Trophoblast cell (in vitro differentiated cells and primary cell): ENCODE data around the gene SMOC2.

ENCODE experiments used
- DNase-seq, 2 donors: peaks; one replicate each; pipeline ENCODE4 v3.0.0-alpha.2; 2016
- H2AFZ ChIP-seq: 2 replicates; pipeline ENCODE4 v1.6.1; 2013; ENCODE audit warnings: low read length, moderate library complexity, mild to moderate bottlenecking; ENCODE audit not compliant: insufficient read depth, poor library complexity
- H2AK5ac ChIP-seq: 2 replicates; pipeline ENCODE4 v1.6.1; 2013; ENCODE audit warnings: mild to moderate bottlenecking, low read length
- H2BK120ac ChIP-seq: 2 replicates; pipeline ENCODE4 v1.6.1; 2013; ENCODE audit warnings: low read length, mild to moderate bottlenecking, moderate library complexity; ENCODE audit not compliant: insufficient read depth, poor library complexity
- H2BK12ac ChIP-seq: 2 replicates; pipeline ENCODE4 v1.6.1; 2013; ENCODE audit warnings: mild to moderate bottlenecking, low read length, moderate library complexity
- H2BK5ac ChIP-seq: 2 replicates; pipeline ENCODE4 v1.6.1; 2013; ENCODE audit warnings: low read length, low read depth, moderate library complexity, mild to moderate bottlenecking; ENCODE audit not compliant: poor library complexity
- H3K14ac ChIP-seq: 2 replicates; pipeline ENCODE4 v1.6.1; 2013; ENCODE audit warnings: mild to moderate bottlenecking, low read length
- H3K18ac ChIP-seq: 2 replicates; pipeline ENCODE4 v1.6.1; 2013; ENCODE audit warnings: mild to moderate bottlenecking, low read length
- H3K23ac ChIP-seq: 2 replicates; pipeline ENCODE4 v1.6.1; 2013; ENCODE audit warnings: low read length
- H3K27ac ChIP-seq: 2 replicates; pipeline ENCODE4 v1.5.1; 2013; ENCODE audit warnings: low read depth, mild to moderate bottlenecking, inconsistent platforms, low read length, moderate library complexity
- H3K27me3 ChIP-seq: 2 replicates; pipeline ENCODE4 v1.6.1; 2013; ENCODE audit warnings: inconsistent platforms, mild to moderate bottlenecking, low read length, moderate library complexity; ENCODE audit not compliant: insufficient read depth
- H3K36me3 ChIP-seq, 2 experiments: 1 replicate in 1 of 2; 2 replicates in 1 of 2; pipeline ENCODE4 v1.6.1; 2013; ENCODE audit warnings: low read length in 2 of 2, mild to moderate bottlenecking in 2 of 2, moderate library complexity in 1 of 2; ENCODE audit not compliant: insufficient read depth in 2 of 2, control insufficient read depth in 1 of 2
- H3K4ac ChIP-seq: 2 replicates; pipeline ENCODE4 v1.6.1; 2013; ENCODE audit warnings: low read depth, mild to moderate bottlenecking, low read length, moderate library complexity
- H3K4me1 ChIP-seq, 2 experiments: 1 replicate in 1 of 2; 2 replicates in 1 of 2; pipeline ENCODE4 v1.6.1; 2013; ENCODE audit warnings: low read length in 2 of 2, mild to moderate bottlenecking in 2 of 2, moderate library complexity in 1 of 2; ENCODE audit not compliant: insufficient read depth in 2 of 2, control insufficient read depth in 1 of 2
- H3K4me2 ChIP-seq: 2 replicates; pipeline ENCODE4 v1.6.1; 2013; ENCODE audit warnings: inconsistent platforms, mild to moderate bottlenecking, low read length, moderate library complexity
- H3K4me3 ChIP-seq: 2 replicates; pipeline ENCODE4 v1.5.1; 2013; ENCODE audit warnings: mild to moderate bottlenecking, low read depth, low read length, inconsistent platforms
- H3K79me1 ChIP-seq: one replicate; pipeline ENCODE4 v1.6.1; 2013; ENCODE audit warnings: low read length
- H3K79me2 ChIP-seq: 2 replicates; pipeline ENCODE4 v1.6.1; 2013; ENCODE audit warnings: low read length, mild to moderate bottlenecking; ENCODE audit not compliant: control insufficient read depth, insufficient read depth, poor library complexity
- H3K9ac ChIP-seq: 2 replicates; pipeline ENCODE4 v1.6.1; 2013; ENCODE audit warnings: mild to moderate bottlenecking, low read length
- H3K9me3 ChIP-seq: 2 replicates; pipeline ENCODE4 v1.6.1; 2013; ENCODE audit warnings: low read depth, mild to moderate bottlenecking, control low read depth, inconsistent platforms, low read length; ENCODE audit not compliant: insufficient read depth
- H4K12ac ChIP-seq: 2 replicates; pipeline ENCODE4 v1.6.1; 2013; ENCODE audit warnings: low read depth, mild to moderate bottlenecking, low read length, moderate library complexity
- H4K8ac ChIP-seq: 2 replicates; pipeline ENCODE4 v1.6.1; 2013; ENCODE audit warnings: low read depth, mild to moderate bottlenecking, low read length, moderate library complexity
- H4K91ac ChIP-seq: one replicate; pipeline ENCODE4 v1.6.1; 2013; ENCODE audit warnings: low read depth, mild to moderate bottlenecking, low read length, moderate library complexity
- WGBS: extraction: QIAGEN DNeasy Blood & Tissue Kit; methylation state at CpG from one replicate; pipeline ENCODE4 v1.1.7; 2013; ENCODE audit warnings: missing lambda C conversion rate; ENCODE audit not compliant: insufficient read length, insufficient coverage; ENCODE audit errors: extremely low coverage; 5-methylcytosine and 5-hydroxymethylcytosine counted together

SMOC2 gene

GRCh38 chr6:168714547-168715260, 273.7 kb downstream of the SMOC2 start:
- H3K27ac ChIP-seq, result no peak overlapping the region
- no peaks in the 10 kb centered on the region for H3K4me1 ChIP-seq
- H3K4me2 ChIP-seq, result no peak overlapping the region
- H3K79me2 ChIP-seq, result no peaks in the 10 kb centered on the region
- H3K14ac ChIP-seq, result no peak overlapping the region
- H4K12ac ChIP-seq, result no peak overlapping the region
- no peak overlapping the region for H2AFZ ChIP-seq
- DNase-seq, result no peak
- no peaks in the 10 kb centered on the region for H3K27me3 ChIP-seq
- no peak overlapping the region for H2AK5ac ChIP-seq
- no peak overlapping the region for H2BK12ac ChIP-seq
- WGBS, result 100% methylated on average over 4 of the region's 4 CpGs
- H3K18ac ChIP-seq, result no peak overlapping the region
- H3K79me1 ChIP-seq, result no peaks in the 10 kb centered on the region
- no peak overlapping the region for H3K4ac ChIP-seq
- H4K91ac ChIP-seq, result no peak overlapping the region
- H2BK120ac ChIP-seq, result no peak overlapping the region
- no peak overlapping the region for H3K4me3 ChIP-seq
- H4K8ac ChIP-seq, result no peak overlapping the region
- H2BK5ac ChIP-seq, result no peak overlapping the region
- no peak overlapping the region for H3K23ac ChIP-seq
- H3K36me3 ChIP-seq, result no peaks in the 10 kb centered on the region
- H3K9me3 ChIP-seq, result peaks cover 2% of the 10 kb centered on the region
- no peak overlapping the region for H3K9ac ChIP-seq

- Histone ChIP-seq H2AFZ (no peak overlapping the region), H3K4ac (no peak overlapping the region), H3K27me3 (no peaks in the 10 kb centered on the region), H2BK12ac (no peak overlapping the region), H3K79me2 (no peaks in the 10 kb centered on the region), H3K23ac (no peak overlapping the region), H4K12ac (no peak overlapping the region), H3K9me3 (peaks cover 2% of the 10 kb centered on the region), H2BK5ac (no peak overlapping the region), H3K4me1 (no peaks in the 10 kb centered on the region), H3K4me2 (no peak overlapping the region), H3K36me3 (no peaks in the 10 kb centered on the region), H2BK120ac (no peak overlapping the region), H3K18ac (no peak overlapping the region), H2AK5ac (no peak overlapping the region), H3K79me1 (no peaks in the 10 kb centered on the region), H3K14ac (no peak overlapping the region), H3K4me3 (no peak overlapping the region), H4K91ac (no peak overlapping the region), H3K27ac (no peak overlapping the region), H3K9ac (no peak overlapping the region), H4K8ac (no peak overlapping the region)
- DNase-seq, result peak in 1 of 2 donors; percentile 12
- WGBS, result 100% methylated on average over 2 of the region's 11 CpGs
Observed at GRCh38 chr6:168715643-168716481, 274.9 kb downstream of the SMOC2 start.

- no peak overlapping the region for H3K4me2 ChIP-seq
Observed at GRCh38 chr6:168716581-168716980, 275.6 kb downstream of the SMOC2 start.

GRCh38 chr6:168717491-168717890, 276.5 kb downstream of the SMOC2 start:
- no peak overlapping the region for H3K4me3 ChIP-seq

More at GRCh38 chr6:168716581-168716980, 275.6 kb downstream of the SMOC2 start:
- H3K4me1 ChIP-seq, result no peaks in the 10 kb centered on the region
- no peak overlapping the region for H4K12ac ChIP-seq
- H3K36me3 ChIP-seq, result no peaks in the 10 kb centered on the region
- H3K23ac ChIP-seq, result no peak overlapping the region
- H3K14ac ChIP-seq, result no peak overlapping the region
- H3K4ac ChIP-seq, result no peak overlapping the region
- H2BK120ac ChIP-seq, result no peak overlapping the region
- H3K27ac ChIP-seq, result no peak overlapping the region
- peak overlapping the region; percentile 10 for H3K4me3 ChIP-seq
- no peak overlapping the region for H4K91ac ChIP-seq
- no peaks in the 10 kb centered on the region for H3K79me1 ChIP-seq
- no peak overlapping the region for H4K8ac ChIP-seq
- no peaks in the 10 kb centered on the region for H3K79me2 ChIP-seq
- no peak overlapping the region for H2AFZ ChIP-seq
- no peaks in the 10 kb centered on the region for H3K27me3 ChIP-seq
- no peak overlapping the region for H2BK5ac ChIP-seq
- no peak overlapping the region for H2AK5ac ChIP-seq
- WGBS, result no CpG with 5 or more reads among the region's 7 CpGs
- H3K9ac ChIP-seq, result no peak overlapping the region
- H3K9me3 ChIP-seq, result peaks cover 2% of the 10 kb centered on the region
- DNase-seq, result no peak
- no peak overlapping the region for H2BK12ac ChIP-seq
- H3K18ac ChIP-seq, result no peak overlapping the region

More at GRCh38 chr6:168717491-168717890, 276.5 kb downstream of the SMOC2 start:
- no peaks in the 10 kb centered on the region for H3K27me3 ChIP-seq
- H2BK120ac ChIP-seq, result no peak overlapping the region
- WGBS, result no CpG with 5 or more reads among the region's 22 CpGs
- H4K8ac ChIP-seq, result no peak overlapping the region
- no peak overlapping the region for H2BK12ac ChIP-seq
- no peak overlapping the region for H3K27ac ChIP-seq
- H4K12ac ChIP-seq, result no peak overlapping the region
- no peak overlapping the region for H2AK5ac ChIP-seq
- no peak overlapping the region for H3K18ac ChIP-seq
- H3K23ac ChIP-seq, result no peak overlapping the region
- no peaks in the 10 kb centered on the region for H3K79me1 ChIP-seq
- H3K9ac ChIP-seq, result no peak overlapping the region
- H3K36me3 ChIP-seq, result no peaks in the 10 kb centered on the region
- H3K4ac ChIP-seq, result no peak overlapping the region
- H2AFZ ChIP-seq, result no peak overlapping the region
- no peak overlapping the region for H3K14ac ChIP-seq
- H3K4me2 ChIP-seq, result no peak overlapping the region
- no peak for DNase-seq
- no peak overlapping the region for H4K91ac ChIP-seq
- no peaks in the 10 kb centered on the region for H3K79me2 ChIP-seq
- no peak overlapping the region for H2BK5ac ChIP-seq
- no peaks in the 10 kb centered on the region for H3K4me1 ChIP-seq
- peaks cover 2% of the 10 kb centered on the region for H3K9me3 ChIP-seq
